GM23248 (cell line): ENCODE results near the gene AKAP17A.

ENCODE experiments used
- EZH2 ChIP-seq: fragments of 200-600 bp; sonication (generic); IDR thresholded peaks from 2 replicates; pipeline ENCODE4 v1.6.1; 2018; ENCODE audit warnings: antibody characterized with exemption, mild to moderate bottlenecking; ENCODE audit not compliant: insufficient read depth, poor library complexity, severe bottlenecking
- EZH2phosphoT487 ChIP-seq: fragments of 200-600 bp; sonication (generic); IDR thresholded peaks from 2 replicates; pipeline ENCODE4 v1.6.1; 2018; ENCODE audit warnings: antibody characterized with exemption, moderate library complexity, mild to moderate bottlenecking, low read depth; ENCODE audit not compliant: insufficient read depth

- TF ChIP-seq EZH2phosphoT487 (no peak), EZH2 (no peak)
Measured at GRCh38 chrX:1606496-1606895, 15.1 kb downstream of the AKAP17A start.
